Measurements from ENCODE around the gene NUP160.

DNA sequence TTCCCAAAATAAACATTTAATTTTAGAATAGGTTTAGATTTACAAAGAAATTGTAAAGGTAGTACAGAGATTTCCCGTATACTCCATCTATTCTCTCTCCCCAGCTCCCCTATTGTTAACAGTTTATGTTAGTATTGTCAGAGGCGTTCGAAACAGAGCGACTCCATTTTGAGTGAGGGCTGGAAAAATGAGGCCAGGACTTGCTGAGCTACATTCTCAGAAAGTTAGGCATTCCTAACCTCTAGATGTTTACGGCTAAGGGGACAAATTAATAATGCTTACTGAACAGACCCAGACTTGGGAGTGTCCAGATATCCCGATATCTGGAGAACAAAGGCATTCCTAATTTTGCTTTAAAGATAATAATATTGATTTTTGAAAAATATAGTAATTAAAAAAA, 12.4 kb upstream of the NUP160 start:
- TF ChIP-seq, protein P1, sequence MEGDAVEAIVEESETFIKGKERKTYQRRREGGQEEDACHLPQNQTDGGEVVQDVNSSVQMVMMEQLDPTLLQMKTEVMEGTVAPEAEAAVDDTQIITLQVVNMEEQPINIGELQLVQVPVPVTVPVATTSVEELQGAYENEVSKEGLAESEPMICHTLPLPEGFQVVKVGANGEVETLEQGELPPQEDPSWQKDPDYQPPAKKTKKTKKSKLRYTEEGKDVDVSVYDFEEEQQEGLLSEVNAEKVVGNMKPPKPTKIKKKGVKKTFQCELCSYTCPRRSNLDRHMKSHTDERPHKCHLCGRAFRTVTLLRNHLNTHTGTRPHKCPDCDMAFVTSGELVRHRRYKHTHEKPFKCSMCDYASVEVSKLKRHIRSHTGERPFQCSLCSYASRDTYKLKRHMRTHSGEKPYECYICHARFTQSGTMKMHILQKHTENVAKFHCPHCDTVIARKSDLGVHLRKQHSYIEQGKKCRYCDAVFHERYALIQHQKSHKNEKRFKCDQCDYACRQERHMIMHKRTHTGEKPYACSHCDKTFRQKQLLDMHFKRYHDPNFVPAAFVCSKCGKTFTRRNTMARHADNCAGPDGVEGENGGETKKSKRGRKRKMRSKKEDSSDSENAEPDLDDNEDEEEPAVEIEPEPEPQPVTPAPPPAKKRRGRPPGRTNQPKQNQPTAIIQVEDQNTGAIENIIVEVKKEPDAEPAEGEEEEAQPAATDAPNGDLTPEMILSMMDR (IDR thresholded peaks at IDR 0.05): no peak
- TF ChIP-seq POLR2A (IDR thresholded peaks at IDR 0.05): no peak
